GM10248 (cell line): ENCODE measurements around the gene PREX1.
"Not testable (repeated sequence)": the region's sequence is repeated elsewhere in the genome, so short reads cannot be mapped to it uniquely, and the experiment has no call there.

Source experiments
- CTCF ChIA-PET: fragments of 300-600 bp; sonication (Branson Sonifier 250); formaldehyde crosslinking; extraction: SDS; loops from one replicate; lab custom pipeline; 2021; ENCODE audit warnings: antibody characterized with exemption; lab: Yijun Ruan, JAX
- POLR2A ChIA-PET: fragments of 350-650 bp; sonication (Branson Sonifier 250); formaldehyde crosslinking; extraction: SDS; loops from one replicate; lab custom pipeline; 2020; ENCODE audit warnings: antibody characterized with exemption; lab: Yijun Ruan, JAX
- DNase-seq: peaks from one replicate; pipeline ENCODE4 v3.0.0; 2012; ENCODE audit errors: extremely low spot score
- CTCF ChIP-seq: IDR thresholded peaks from 2 replicates; pipeline ENCODE4 v1.5.1; 2012; ENCODE audit warnings: mild to moderate bottlenecking, low read depth; ENCODE audit errors: extremely low read depth, missing control alignments, control extremely low read depth

PREX1 gene

GRCh38 chr20:48849299-48849698 is 21.5 kb upstream of the PREX1 start:
- POLR2A ChIA-PET = no interaction called here
- TF ChIP-seq CTCF = no peak
- CTCF ChIA-PET = interaction anchor here (1.0 to 2.3 kb wide), 4 partner anchors 8 to 56 kb away, joined by 3 to 12 read pairs (median 4); no protein-coding TSS in a partner anchor
- DNase-seq = no peak

GRCh38 chr20:48847498-48848205 is 19.9 kb upstream of the PREX1 start:
- TF ChIP-seq CTCF = no peak
- no peak for DNase-seq
- ChIA-PET POLR2A (no interaction called here), CTCF (interaction anchor here (1.4 kb wide), 1 partner anchor 13 kb away, joined by 4 read pairs; no protein-coding TSS in a partner anchor)

GRCh38 chr20:48846516-48847492 is 19.0 kb upstream of the PREX1 start:
- ChIA-PET CTCF (interaction anchor here (1.2 to 1.5 kb wide), 4 partner anchors 12 to 59 kb away, joined by 3 to 4 read pairs (median 4); no protein-coding TSS in a partner anchor), POLR2A (no interaction called here)
- peak; percentile 88 for DNase-seq
- no peak for TF ChIP-seq CTCF

- no peak for TF ChIP-seq CTCF
- no peak for DNase-seq
- ChIA-PET POLR2A (no interaction called here), CTCF (interaction anchor here (0.8 to 1.5 kb wide), 7 partner anchors 13 to 60 kb away, joined by 3 to 5 read pairs (median 4); partner anchors contain the start of gene PREX1)
Observed at GRCh38 chr20:48845721-48846306, 18.0 kb upstream of the PREX1 start.

- CTCF ChIA-PET = interaction anchor here (0.7 to 2.0 kb wide), 8 partner anchors 10 to 147 kb away, joined by 3 to 6 read pairs (median 3); partner anchors contain the start of gene PREX1
- no peak for DNase-seq
- POLR2A ChIA-PET = interaction anchor here (1.0 kb wide), 1 partner anchor 13 kb away, joined by 3 read pairs; no protein-coding TSS in a partner anchor
- no peak for TF ChIP-seq CTCF
Observed at GRCh38 chr20:48844996-48845395, 17.2 kb upstream of the PREX1 start.

GRCh38 chr20:48843896-48844295 is 16.1 kb upstream of the PREX1 start:
- ChIA-PET POLR2A (interaction anchor here (1.0 kb wide), 1 partner anchor 11 kb away, joined by 3 read pairs; no protein-coding TSS in a partner anchor), CTCF (interaction anchor here (2.0 kb wide), 1 partner anchor 13 kb away, joined by 6 read pairs; no protein-coding TSS in a partner anchor)
- DNase-seq = not testable (repeated sequence)
